A549 (cell line): ENCODE data around the gene MMP17. TPM values are rescaled to one million over a fixed set of nuclear protein-coding genes. Genes with fewer than 3 reads are reported as not detected.

Source experiments
- ATAC-seq, 2 experiments: fragments of 200-7000 bp in 1 of 2; fragments of >200 bp in 1 of 2; cut with Nextera tagmentation in 1 of 2; cut with Tn5 transposase in 1 of 2; 3 replicates each; pipeline versions ENCODE4 v1.8.0 to v1.9.1; 2018 to 2020; ENCODE audit warnings: mild to moderate bottlenecking in 1 of 2, moderate library complexity in 1 of 2
- CTCF ChIA-PET: fragments of 300-600 bp; sonication (Branson Sonifier 250); formaldehyde crosslinking; extraction: SDS; loops from one replicate; lab custom pipeline; 2021; ENCODE audit warnings: antibody characterized with exemption, inconsistent platforms; lab: Yijun Ruan, JAX
- POLR2A ChIA-PET: fragments of 350-600 bp; formaldehyde crosslinking; extraction: SDS; loops from one replicate; lab custom pipeline; 2021; ENCODE audit warnings: antibody characterized with exemption, inconsistent platforms; lab: Yijun Ruan, JAX
- DNase-seq, 2 experiments: peaks; one replicate each; pipeline versions ENCODE4 v3.0.0 to v3.0.0-alpha.2; 2011 to 2016; ENCODE audit warnings: low read depth in 1 of 2, low spot score in 1 of 2
- FAIRE-seq: peaks from 2 replicates; lab custom pipeline; 2011; peaks lifted over from hg19 to GRCh38; lab: Jason Lieb, UNC
- H3K27ac ChIP-seq, 2 experiments: fragments of >200 bp; sonication (Bioruptor Twin); formaldehyde crosslinking; 3 replicates each; pipeline ENCODE4 v1.5.1; 2016 to 2017
- H3K4me1 ChIP-seq: fragments of >200 bp; sonication (Bioruptor Twin); formaldehyde crosslinking; 3 replicates; pipeline ENCODE4 v1.6.1; 2016
- H3K4me2 ChIP-seq: fragments of >200 bp; sonication (Bioruptor Twin); formaldehyde crosslinking; 3 replicates; pipeline ENCODE4 v1.6.1; 2016
- H3K4me3 ChIP-seq: fragments of >200 bp; sonication (Bioruptor Twin); formaldehyde crosslinking; 3 replicates; pipeline ENCODE4 v1.5.1; 2016
- H3K9me3 ChIP-seq: fragments of >200 bp; sonication (Bioruptor Twin); formaldehyde crosslinking; 3 replicates; pipeline ENCODE4 v1.6.1; 2016
- BHLHE40 ChIP-seq: IDR thresholded peaks from 2 replicates; pipeline ENCODE4 v1.6.1; 2012; ENCODE audit warnings: low read depth, low read length, inconsistent platforms
- CBX8 ChIP-seq: fragments of 200-600 bp; sonication (generic); IDR thresholded peaks from 2 replicates; pipeline ENCODE4 v1.6.1; 2016
- EHF ChIP-seq: fragments of 250-450 bp; sonication (Bioruptor Pico); IDR thresholded peaks from 2 replicates; pipeline ENCODE4 v1.5.0; 2020; ENCODE audit warnings: mild to moderate bottlenecking
- FOSL2 ChIP-seq, 2 experiments: fragments of 450-650 bp in 1 of 2; fragments of >200 bp in 1 of 2; sonication (Bioruptor Twin) in 1 of 2; formaldehyde crosslinking; IDR thresholded peaks; 2 replicates each; pipeline versions ENCODE4 v1.5.0 to v1.6.1; 2016 to 2020; ENCODE audit warnings: mild to moderate bottlenecking in 1 of 2, moderate library complexity in 1 of 2
- FOXS1 ChIP-seq: fragments of 250-450 bp; sonication (Bioruptor Pico); IDR thresholded peaks from 2 replicates; pipeline ENCODE4 v1.5.0; 2020; ENCODE audit warnings: mild to moderate bottlenecking, moderate library complexity
- GATA3 ChIP-seq: IDR thresholded peaks from 2 replicates; pipeline ENCODE4 v1.6.1; 2012; ENCODE audit warnings: borderline replicate concordance
- HEYL ChIP-seq: fragments of 250-450 bp; sonication (Bioruptor Pico); IDR thresholded peaks from 2 replicates; pipeline ENCODE4 v1.8.0; 2021; ENCODE audit warnings: mild to moderate bottlenecking, moderate library complexity
- KDM5A ChIP-seq: fragments of 200-600 bp; sonication (generic); IDR thresholded peaks from 2 replicates; pipeline ENCODE4 v1.6.1; 2016; ENCODE audit warnings: antibody characterized with exemption, mild to moderate bottlenecking
- MAZ ChIP-seq: fragments of 150-350 bp; IDR thresholded peaks from 2 replicates; pipeline ENCODE4 v1.6.1; 2014; ENCODE audit warnings: antibody characterized with exemption, low read depth, low read length, borderline replicate concordance
- MYC ChIP-seq: IDR thresholded peaks from 2 replicates; pipeline ENCODE4 v1.6.1; 2012; ENCODE audit warnings: mild to moderate bottlenecking, inconsistent platforms, low read length, improper control_type of control experiment, borderline replicate concordance
- NPAS2 ChIP-seq: fragments of 250-450 bp; sonication (Bioruptor Pico); IDR thresholded peaks from 2 replicates; pipeline ENCODE4 v1.8.0; 2022; ENCODE audit warnings: mild to moderate bottlenecking, moderate library complexity, borderline replicate concordance
- NR3C1 ChIP-seq: fragments of >200 bp; sonication (Bioruptor Twin); formaldehyde crosslinking; IDR thresholded peaks from 3 replicates; pipeline ENCODE4 v1.6.1; 2017
- PHF8 ChIP-seq: fragments of 200-600 bp; sonication (generic); IDR thresholded peaks from 2 replicates; pipeline ENCODE4 v1.6.1; 2016; ENCODE audit warnings: low read depth, mild to moderate bottlenecking, antibody characterized with exemption, moderate library complexity, borderline replicate concordance
- POLR2A ChIP-seq: IDR thresholded peaks from 2 replicates; pipeline ENCODE4 v1.6.1; 2012; ENCODE audit warnings: mild to moderate bottlenecking, low read length
- POLR2AphosphoS2 ChIP-seq: conservative IDR thresholded peaks from 2 replicates; pipeline ENCODE4 v1.6.1; 2012; ENCODE audit warnings: low read length, improper control_type of control experiment, inconsistent platforms
- RAD21 ChIP-seq, 2 experiments: fragments of >200 bp in 1 of 2; sonication (Bioruptor Twin) in 1 of 2; formaldehyde crosslinking in 1 of 2; IDR thresholded peaks in 1 of 2; conservative IDR thresholded peaks in 1 of 2; 2 replicates in 1 of 2; 3 replicates in 1 of 2; pipeline ENCODE4 v1.6.1; 2012 to 2018; ENCODE audit warnings: inconsistent platforms in 1 of 2
- RCOR1 ChIP-seq: fragments of 150-350 bp; IDR thresholded peaks from 2 replicates; pipeline ENCODE4 v1.6.1; 2014; ENCODE audit warnings: antibody characterized with exemption, low read length, low read depth
- RFX5 ChIP-seq: fragments of 450-650 bp; IDR thresholded peaks from 2 replicates; pipeline ENCODE4 v1.7.1; 2014; ENCODE audit warnings: antibody characterized with exemption, mild to moderate bottlenecking, moderate library complexity
- RNF2 ChIP-seq: fragments of 200-600 bp; sonication (generic); IDR thresholded peaks from 2 replicates; pipeline ENCODE4 v1.6.1; 2016; ENCODE audit warnings: low read depth, mild to moderate bottlenecking, antibody characterized with exemption, moderate library complexity, borderline replicate concordance
- SREBF2 ChIP-seq: fragments of 450-650 bp; IDR thresholded peaks from 2 replicates; pipeline ENCODE4 v1.6.1; 2014; ENCODE audit warnings: mild to moderate bottlenecking, moderate library complexity
- TFCP2L1 ChIP-seq: fragments of 250-450 bp; sonication (Bioruptor Pico); IDR thresholded peaks from 2 replicates; pipeline ENCODE4 v1.5.0; 2021; ENCODE audit warnings: mild to moderate bottlenecking
- ZC3H11A ChIP-seq: fragments of 450-650 bp; IDR thresholded peaks from 2 replicates; pipeline ENCODE4 v1.6.1; 2014; ENCODE audit warnings: antibody characterized with exemption, mild to moderate bottlenecking
- ZFP36 ChIP-seq: fragments of 450-650 bp; IDR thresholded peaks from 2 replicates; pipeline ENCODE4 v1.6.1; 2014; ENCODE audit warnings: borderline replicate concordance; ENCODE audit not compliant: partially characterized antibody
- WGBS: methylation state at CpG from one replicate; pipeline ENCODE4 v1.1.6; 2017; ENCODE audit errors: missing lambda C conversion rate; 5-methylcytosine and 5-hydroxymethylcytosine counted together
- polyA plus RNA-seq, 4 experiments: library from polyadenylated mRNA; depleted of rRNA in 3 of 4; stranded (reverse); fragments of >200 nt; fragmentation: RNase III in 1 of 4; extraction: RNeasy Plus Mini Kit Qiagen cat#74134 plus additional on column Dnase treatment in 1 of 4; gene quantifications; 2 replicates in 3 of 4; 3 replicates in 1 of 4; pipeline ENCODE4 v1.2.3, GENCODE V29; 2011 to 2017
- TF ChIP-seq, protein P1 (sequence below): fragments of 150-350 bp; IDR thresholded peaks from 2 replicates; pipeline ENCODE4 v1.6.1; 2014; ENCODE audit warnings: low read depth, mild to moderate bottlenecking, low read length
- TF ChIP-seq, protein P2 (sequence below): fragments of >200 bp; sonication (Bioruptor Twin); formaldehyde crosslinking; IDR thresholded peaks from 3 replicates; pipeline ENCODE4 v1.6.1; 2016
- TF ChIP-seq, protein P3 (sequence below): IDR thresholded peaks from 2 replicates; pipeline ENCODE4 v1.6.1; 2012
- TF ChIP-seq, protein P4 (sequence below): fragments of >200 bp; sonication (Bioruptor Twin); formaldehyde crosslinking; IDR thresholded peaks from 3 replicates; pipeline ENCODE4 v1.5.1; 2016

The MMP17 gene
- polyA plus RNA-seq, 2 of the 4 experiments (the other 2 are of a cell fraction) = 6.2 to 7.9 TPM

DNA sequence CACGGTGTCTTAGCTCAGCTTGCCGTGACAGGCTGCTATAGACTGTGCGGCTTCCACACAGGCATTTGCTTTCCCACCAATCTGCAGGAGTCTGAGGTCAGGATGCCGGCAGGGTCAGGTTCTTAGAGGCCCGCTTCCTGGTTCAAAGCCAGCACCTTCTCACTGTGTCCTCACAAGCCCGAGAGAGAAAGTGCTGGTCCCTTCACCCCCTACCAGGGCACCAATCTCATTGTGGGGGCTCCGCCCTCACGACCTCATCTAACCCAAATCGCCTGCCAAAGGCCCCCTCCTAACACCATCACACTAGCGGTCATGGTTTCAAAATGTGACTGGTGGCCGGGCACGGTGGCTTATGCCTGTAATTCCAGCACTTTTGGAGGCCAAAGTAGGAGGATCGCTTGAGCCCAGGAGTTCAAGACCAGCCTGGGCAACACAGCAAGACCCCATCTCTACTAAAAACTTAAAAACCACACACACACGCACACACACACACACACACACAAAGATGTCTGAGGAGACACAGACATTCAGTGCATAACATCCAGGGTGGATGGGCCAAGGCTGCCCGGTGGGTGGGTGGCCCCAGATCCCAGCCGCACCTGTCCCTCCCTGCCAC lies 26.8 kb downstream of the MMP17 start:
- peak overlapping the region; percentile 45 to 96; a peak in 5 of 6 replicates for H3K27ac ChIP-seq
- no peak for FAIRE-seq
- ATAC-seq = no peak
- TF ChIP-seq KDM5A = no peak
- no peak for TF ChIP-seq MYC
- TF ChIP-seq POLR2AphosphoS2 = no peak
- no peak for TF ChIP-seq RAD21 (conservative IDR thresholded peaks at IDR 0.05 in 1 of 2, IDR thresholded peaks at IDR 0.05 in 1 of 2)
- TF ChIP-seq ZC3H11A = no peak
- TF ChIP-seq, protein P1, sequence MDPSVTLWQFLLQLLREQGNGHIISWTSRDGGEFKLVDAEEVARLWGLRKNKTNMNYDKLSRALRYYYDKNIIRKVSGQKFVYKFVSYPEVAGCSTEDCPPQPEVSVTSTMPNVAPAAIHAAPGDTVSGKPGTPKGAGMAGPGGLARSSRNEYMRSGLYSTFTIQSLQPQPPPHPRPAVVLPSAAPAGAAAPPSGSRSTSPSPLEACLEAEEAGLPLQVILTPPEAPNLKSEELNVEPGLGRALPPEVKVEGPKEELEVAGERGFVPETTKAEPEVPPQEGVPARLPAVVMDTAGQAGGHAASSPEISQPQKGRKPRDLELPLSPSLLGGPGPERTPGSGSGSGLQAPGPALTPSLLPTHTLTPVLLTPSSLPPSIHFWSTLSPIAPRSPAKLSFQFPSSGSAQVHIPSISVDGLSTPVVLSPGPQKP = no peak
- TF ChIP-seq TFCP2L1 = no peak
- TF ChIP-seq NR3C1 = no peak
- TF ChIP-seq ZFP36 = no peak
- no peak for TF ChIP-seq BHLHE40
- no peak for TF ChIP-seq CBX8
- TF ChIP-seq HEYL (CRISPR knock-in tag) = no peak
- TF ChIP-seq MAZ = no peak
- TF ChIP-seq SREBF2 = no peak
- TF ChIP-seq RFX5 = no peak
- TF ChIP-seq, all 56 proteins: peak for 0
- peak in 1 of 2 experiments; percentile 30 for DNase-seq
- CTCF ChIA-PET = interaction anchor here (0.6 to 1.4 kb wide), 4 partner anchors 18 to 151 kb away, joined by 3 to 5 read pairs (median 3); no protein-coding TSS in a partner anchor
- Histone ChIP-seq H3K4me1 (peaks cover 45% of the 10 kb centered on the region), H3K4me3 (no peak overlapping the region), H3K9me3 (no peaks in the 10 kb centered on the region), H3K4me2 (no peak overlapping the region)
- WGBS = 82% methylated on average over 16 of the region's 16 CpGs
- POLR2A ChIA-PET = interaction anchor here (1.0 kb wide), 1 partner anchor 41 kb away, joined by 4 read pairs; no protein-coding TSS in a partner anchor

DNA sequence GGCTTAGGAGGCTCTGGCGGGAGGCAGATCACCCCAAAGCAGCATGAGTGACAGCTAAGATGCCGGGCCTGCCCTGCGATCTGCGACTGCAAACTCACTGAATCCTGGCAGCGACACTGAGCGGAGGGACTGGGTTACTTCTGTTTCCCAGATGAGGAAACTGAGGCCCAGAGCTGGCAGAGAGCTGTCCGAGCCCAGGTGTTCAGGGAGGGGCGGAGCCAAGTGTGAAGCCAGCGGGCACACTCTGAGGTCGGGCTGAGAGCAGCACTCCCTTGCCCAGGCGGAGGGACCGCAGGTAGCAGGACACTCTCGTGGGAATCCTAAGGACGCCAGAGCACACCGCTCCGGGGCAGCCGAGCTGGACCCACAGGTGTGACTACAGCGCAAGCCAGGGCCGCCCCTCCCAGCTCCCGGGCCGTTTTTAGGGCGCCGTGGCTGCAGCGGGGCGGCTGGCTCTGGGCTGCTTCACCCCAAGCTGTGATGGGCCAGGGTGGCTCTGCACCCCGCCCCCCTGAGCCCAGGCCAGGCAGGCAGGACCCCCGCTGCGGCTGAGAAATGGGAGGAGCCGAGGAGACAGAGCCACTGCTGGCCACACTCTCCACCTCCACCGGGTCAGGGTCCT lies 27.4 kb downstream of the MMP17 start:
- 87% methylated on average over 25 of the region's 30 CpGs for WGBS
- Histone ChIP-seq H3K27ac (peak overlapping the region; percentile 45 to 96; a peak in 5 of 6 replicates), H3K9me3 (no peaks in the 10 kb centered on the region), H3K4me1 (peaks cover 46% of the 10 kb centered on the region), H3K4me2 (no peak overlapping the region), H3K4me3 (no peak overlapping the region)
- TF ChIP-seq, protein P2, sequence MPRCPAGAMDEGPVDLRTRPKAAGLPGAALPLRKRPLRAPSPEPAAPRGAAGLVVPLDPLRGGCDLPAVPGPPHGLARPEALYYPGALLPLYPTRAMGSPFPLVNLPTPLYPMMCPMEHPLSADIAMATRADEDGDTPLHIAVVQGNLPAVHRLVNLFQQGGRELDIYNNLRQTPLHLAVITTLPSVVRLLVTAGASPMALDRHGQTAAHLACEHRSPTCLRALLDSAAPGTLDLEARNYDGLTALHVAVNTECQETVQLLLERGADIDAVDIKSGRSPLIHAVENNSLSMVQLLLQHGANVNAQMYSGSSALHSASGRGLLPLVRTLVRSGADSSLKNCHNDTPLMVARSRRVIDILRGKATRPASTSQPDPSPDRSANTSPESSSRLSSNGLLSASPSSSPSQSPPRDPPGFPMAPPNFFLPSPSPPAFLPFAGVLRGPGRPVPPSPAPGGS = no peak
- peak; percentile 22; the same call in 1 of the 2 replicates for TF ChIP-seq EHF (CRISPR knock-in tag)
- no peak for TF ChIP-seq HEYL (CRISPR knock-in tag)
- ATAC-seq (no peak), FAIRE-seq (no peak), DNase-seq (no peak)
- ChIA-PET POLR2A (no interaction called here), CTCF (interaction anchor here (1.0 kb wide), 1 partner anchor 57 kb away, joined by 3 read pairs; no protein-coding TSS in a partner anchor)

DNA sequence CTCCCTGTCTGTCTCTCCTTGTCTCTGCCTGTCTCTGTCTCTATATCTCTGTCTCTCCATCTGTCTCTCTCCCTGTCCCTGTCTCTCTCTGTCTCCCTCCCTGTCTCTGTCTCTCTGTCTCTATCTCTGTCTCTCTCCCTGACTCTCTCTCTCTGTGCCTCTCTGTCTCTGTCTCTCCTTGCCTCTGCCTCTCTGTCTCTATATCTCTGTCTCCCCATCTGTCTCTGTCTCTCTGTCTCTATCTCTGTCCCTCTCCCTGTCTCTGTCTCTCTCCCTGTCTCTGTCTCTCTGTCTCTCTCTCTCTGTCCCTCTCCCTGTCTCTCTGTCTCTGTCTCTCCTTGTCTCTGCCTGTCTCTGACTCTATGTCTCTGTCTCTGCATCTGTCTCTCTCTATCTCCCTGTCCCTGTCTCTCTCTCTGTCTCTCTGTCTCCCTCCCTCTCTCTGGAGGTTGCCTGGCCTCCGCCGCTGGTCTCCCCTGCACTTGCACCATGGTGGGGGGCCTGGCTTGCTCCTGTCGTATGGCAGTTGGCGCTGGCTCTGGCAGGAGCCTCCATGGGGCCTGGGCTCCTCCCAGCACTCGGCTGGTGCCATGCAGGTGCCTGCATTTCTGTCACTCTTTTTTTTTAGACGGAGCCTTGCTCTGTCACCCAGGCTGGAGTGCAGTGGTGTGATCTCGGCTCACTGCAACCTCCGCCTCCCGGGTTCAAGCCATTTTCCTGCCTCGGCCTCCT lies 28.3 kb downstream of the MMP17 start:
- Histone ChIP-seq H3K4me1 (peaks cover 46% of the 10 kb centered on the region), H3K4me3 (no peak overlapping the region), H3K27ac (peak overlapping the region; percentile 45 to 96; a peak in 5 of 6 replicates), H3K9me3 (no peaks in the 10 kb centered on the region), H3K4me2 (no peak overlapping the region)
- 94% methylated on average over 10 of the region's 10 CpGs for WGBS
- DNase-seq (no peak), ATAC-seq (no peak), FAIRE-seq (no peak)
- ChIA-PET POLR2A (no interaction called here), CTCF (no interaction called here)
- TF ChIP-seq FOXS1 (no peak), RNF2 (no peak), NPAS2 (CRISPR knock-in tag) (no peak), RAD21 (conservative IDR thresholded peaks at IDR 0.05 in 1 of 2, IDR thresholded peaks at IDR 0.05 in 1 of 2) (no peak), GATA3 (no peak), RFX5 (no peak), RCOR1 (no peak), FOSL2 (IDR thresholded peaks at IDR 0.05) (no peak), FOSL2 (CRISPR knock-in tag; IDR thresholded peaks at IDR 0.05) (no peak), POLR2A (no peak), EHF (CRISPR knock-in tag) (no peak), PHF8 (no peak)
- TF ChIP-seq, protein P3, sequence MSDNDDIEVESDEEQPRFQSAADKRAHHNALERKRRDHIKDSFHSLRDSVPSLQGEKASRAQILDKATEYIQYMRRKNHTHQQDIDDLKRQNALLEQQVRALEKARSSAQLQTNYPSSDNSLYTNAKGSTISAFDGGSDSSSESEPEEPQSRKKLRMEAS = no peak
- TF ChIP-seq, protein P4, sequence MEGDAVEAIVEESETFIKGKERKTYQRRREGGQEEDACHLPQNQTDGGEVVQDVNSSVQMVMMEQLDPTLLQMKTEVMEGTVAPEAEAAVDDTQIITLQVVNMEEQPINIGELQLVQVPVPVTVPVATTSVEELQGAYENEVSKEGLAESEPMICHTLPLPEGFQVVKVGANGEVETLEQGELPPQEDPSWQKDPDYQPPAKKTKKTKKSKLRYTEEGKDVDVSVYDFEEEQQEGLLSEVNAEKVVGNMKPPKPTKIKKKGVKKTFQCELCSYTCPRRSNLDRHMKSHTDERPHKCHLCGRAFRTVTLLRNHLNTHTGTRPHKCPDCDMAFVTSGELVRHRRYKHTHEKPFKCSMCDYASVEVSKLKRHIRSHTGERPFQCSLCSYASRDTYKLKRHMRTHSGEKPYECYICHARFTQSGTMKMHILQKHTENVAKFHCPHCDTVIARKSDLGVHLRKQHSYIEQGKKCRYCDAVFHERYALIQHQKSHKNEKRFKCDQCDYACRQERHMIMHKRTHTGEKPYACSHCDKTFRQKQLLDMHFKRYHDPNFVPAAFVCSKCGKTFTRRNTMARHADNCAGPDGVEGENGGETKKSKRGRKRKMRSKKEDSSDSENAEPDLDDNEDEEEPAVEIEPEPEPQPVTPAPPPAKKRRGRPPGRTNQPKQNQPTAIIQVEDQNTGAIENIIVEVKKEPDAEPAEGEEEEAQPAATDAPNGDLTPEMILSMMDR = no peak
